Measurements from ENCODE around the gene DENND2C. TPM values are rescaled to one million over a fixed set of nuclear protein-coding genes. Genes with fewer than 3 reads are reported as not detected.

The DENND2C gene, protein sequence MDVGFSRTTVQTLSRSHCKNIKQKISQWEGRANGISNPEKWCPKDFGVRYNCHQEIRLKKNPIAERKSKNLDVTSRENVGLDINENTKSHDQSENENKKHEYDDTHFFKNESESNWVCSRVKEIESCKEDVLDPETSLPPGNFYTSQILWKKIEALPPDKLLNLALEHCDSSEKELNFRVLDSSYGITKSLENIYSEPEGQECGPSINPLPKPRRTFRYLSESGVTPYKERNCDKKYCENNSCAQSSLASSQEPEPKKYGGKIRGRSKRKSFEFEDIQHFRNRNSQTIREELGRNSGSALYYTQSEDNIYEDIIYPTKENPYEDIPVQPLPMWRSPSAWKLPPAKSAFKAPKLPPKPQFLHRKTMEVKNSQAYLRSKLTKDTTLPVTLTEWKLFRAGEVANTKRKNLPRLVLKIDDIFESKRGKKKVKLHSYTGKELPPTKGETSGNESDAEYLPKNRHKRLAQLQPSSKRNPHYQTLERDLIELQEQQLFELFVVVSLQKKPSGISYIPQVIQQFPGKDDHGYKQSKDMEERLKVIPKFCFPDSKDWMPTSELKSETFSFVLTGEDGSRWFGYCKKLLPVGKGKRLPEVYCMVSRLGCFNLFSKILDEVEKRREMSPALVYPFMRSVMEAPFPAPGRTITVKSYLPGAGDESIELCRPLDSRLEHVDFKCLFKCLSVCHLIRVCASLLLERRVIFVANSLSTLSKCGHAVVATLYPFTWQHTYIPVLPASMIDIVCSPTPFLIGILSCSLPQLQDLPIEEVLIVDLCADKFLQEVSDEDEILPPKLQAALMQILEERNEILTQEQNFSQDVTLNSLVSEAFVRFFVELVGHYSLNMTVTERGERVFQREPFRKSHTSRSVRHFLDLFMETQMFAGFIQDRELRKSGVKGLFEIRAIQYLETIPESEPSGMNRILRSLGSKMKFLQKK
- total RNA-seq (2022; extraction: Qiagen RNA extraction; ENCODE audit: low read depth): 0.20 to 0.52 TPM (median 0.34 TPM) in 5 replicates

DNA sequence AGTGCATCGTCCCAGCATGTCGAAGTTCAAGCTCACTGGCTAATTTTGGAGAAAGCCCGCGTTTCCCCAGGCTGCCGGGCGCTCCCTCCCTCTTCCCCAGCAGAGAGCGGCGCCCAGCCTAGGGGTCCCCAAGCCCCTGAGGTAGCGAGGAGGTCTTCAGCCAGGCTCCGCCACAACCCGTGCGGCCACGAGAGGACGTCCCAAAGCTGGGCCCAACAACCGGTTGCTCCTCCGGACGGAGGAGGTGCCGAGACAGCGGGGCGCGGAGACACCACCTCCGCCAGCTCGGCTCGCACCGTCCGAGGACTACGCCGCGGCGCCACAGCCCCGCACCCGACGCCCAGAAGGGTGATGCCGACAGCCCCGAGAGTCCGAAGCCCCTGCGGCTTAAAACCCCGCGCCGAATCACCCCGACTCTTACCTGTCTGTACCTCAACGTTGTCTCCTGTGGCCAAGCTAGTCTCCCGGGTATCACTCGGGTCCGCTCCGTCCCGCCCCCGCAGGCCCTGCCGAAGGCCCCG, at the start of gene DENND2C:
Gene DENND2C (minus strand): TSS at position 488 of the 521 bp plus-strand sequence. CDS start 44,065 bp downstream, outside the sequence.

GRCh38 chr1:114716304-114717170, 46.7 kb upstream of the DENND2C start, which contains the start of gene NRAS:
TSS of gene NRAS (minus strand) at chr1:114716771. CDS start at chr1:114716160, 611 bp downstream.

DNA sequence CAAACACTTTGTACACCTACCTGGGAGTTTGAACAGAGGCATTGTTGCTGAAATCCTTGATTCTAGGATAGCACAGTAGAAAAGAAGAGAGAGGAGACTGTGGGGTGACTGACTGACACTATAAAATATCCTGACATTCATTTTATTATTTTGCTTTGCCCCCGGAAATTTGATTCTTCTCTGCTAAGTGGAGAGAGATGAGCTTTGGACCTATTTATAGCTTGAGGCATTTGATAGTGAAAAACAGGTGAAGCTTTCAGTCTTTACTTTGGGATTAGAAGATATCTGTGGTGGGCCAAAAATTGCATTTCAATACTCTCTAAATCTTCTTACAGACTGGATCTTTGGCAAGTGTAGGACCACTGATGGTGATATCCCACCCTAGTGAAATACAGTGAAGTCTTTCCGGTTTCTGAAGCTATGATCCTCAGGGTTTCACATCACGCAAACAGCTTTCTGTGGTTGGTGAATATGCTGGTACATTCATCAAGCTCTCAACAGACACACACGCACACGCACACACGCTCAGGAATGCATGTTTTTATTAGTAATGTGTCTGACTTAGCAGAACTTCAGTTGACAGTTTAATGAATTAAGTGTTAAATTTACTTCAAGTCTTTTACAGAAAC, 25.7 kb upstream of the DENND2C start, which contains the start of gene AMPD1:
Gene AMPD1 (minus strand): TSS at position 117 of the 629 bp plus-strand sequence. CDS start 75 bp downstream, at position 42.

GRCh38 chr1:114581335-114582287, 88.2 kb downstream of the DENND2C start, which contains the start of gene BCAS2:
TSS of gene BCAS2 (minus strand) at chr1:114581615. CDS start at chr1:114581591, 24 bp downstream.

Other genes with a start within 250 kb of the DENND2C start
- gene TRIM33, start 158.8 kb downstream of the DENND2C start, total RNA-seq (2022; extraction: Qiagen RNA extraction; ENCODE audit: low read depth): 10.4 to 17.7 TPM (median 12.7 TPM) in 5 replicates
- gene BCAS2, start 88.4 kb downstream of the DENND2C start, total RNA-seq (2022; extraction: Qiagen RNA extraction; ENCODE audit: low read depth): 24.7 to 30.6 TPM (median 25.8 TPM) in 5 replicates
- gene AMPD1, start 25.5 kb upstream of the DENND2C start, total RNA-seq (2022; extraction: Qiagen RNA extraction; ENCODE audit: low read depth): 0.32 TPM in 1 of 5 replicates, not detected in the others
- gene NRAS, start 46.7 kb upstream of the DENND2C start, total RNA-seq (2022; extraction: Qiagen RNA extraction; ENCODE audit: low read depth): 17.0 to 38.0 TPM (median 29.9 TPM) in 5 replicates
- 123 to 173 TPM (median 127 TPM) in 5 replicates for gene CSDE1, start 87.9 kb upstream of the DENND2C start, total RNA-seq (2022; extraction: Qiagen RNA extraction; ENCODE audit: low read depth)
- 12.9 to 20.8 TPM (median 15.9 TPM) in 5 replicates for gene SIKE1, start 110.6 kb upstream of the DENND2C start, total RNA-seq (2022; extraction: Qiagen RNA extraction; ENCODE audit: low read depth)
- not detected in 5 replicates for gene SYCP1, start 184.8 kb upstream of the DENND2C start, total RNA-seq (2022; extraction: Qiagen RNA extraction; ENCODE audit: low read depth)